Measurements from ENCODE around the gene CLEC17A.
A peak's percentile ranks its signal among the peaks of the same experiment; 100 is the strongest.
"Not testable (repeated sequence)": the region's sequence is repeated elsewhere in the genome, so short reads cannot be mapped to it uniquely, and the experiment has no call there.

CLEC17A gene

GRCh38 chr19:14563989-14564651 is 18.8 kb upstream of the CLEC17A start:
- Mint-ChIP-seq H3K9me3 (no peaks in the 10 kb centered on the region), H3K27ac (no peak overlapping the region), H3K27me3 (ENCODE audit: low read depth) (no peaks in the 10 kb centered on the region), H3K4me1 (ENCODE audit: low read depth) (peaks cover 7% of the 10 kb centered on the region), H3K36me3 (ENCODE audit: low read depth) (peaks cover 6% of the 10 kb centered on the region), H3K4me3 (no peak overlapping the region)

- H3K4me1 Mint-ChIP-seq (ENCODE audit: low read depth): peaks cover 12% of the 10 kb centered on the region
Observed at GRCh38 chr19:14564652-14565297, 18.1 kb upstream of the CLEC17A start.

GRCh38 chr19:14565298-14565679 is 17.6 kb upstream of the CLEC17A start:
- no peak overlapping the region for H3K4me3 Mint-ChIP-seq
- no peaks in the 10 kb centered on the region for H3K27me3 Mint-ChIP-seq (ENCODE audit: low read depth)
- H3K4me1 Mint-ChIP-seq (ENCODE audit: low read depth): peaks cover 12% of the 10 kb centered on the region
- no peak overlapping the region for H3K27ac Mint-ChIP-seq
- H3K36me3 Mint-ChIP-seq (ENCODE audit: low read depth): peaks cover 6% of the 10 kb centered on the region
- H3K9me3 Mint-ChIP-seq: no peaks in the 10 kb centered on the region

More at GRCh38 chr19:14564652-14565297, 18.1 kb upstream of the CLEC17A start:
- H3K27ac Mint-ChIP-seq; H3K9me3 Mint-ChIP-seq; H3K36me3 Mint-ChIP-seq (ENCODE audit: low read depth); H3K4me3 Mint-ChIP-seq; H3K27me3 Mint-ChIP-seq (ENCODE audit: low read depth): not testable (repeated sequence)

DNA sequence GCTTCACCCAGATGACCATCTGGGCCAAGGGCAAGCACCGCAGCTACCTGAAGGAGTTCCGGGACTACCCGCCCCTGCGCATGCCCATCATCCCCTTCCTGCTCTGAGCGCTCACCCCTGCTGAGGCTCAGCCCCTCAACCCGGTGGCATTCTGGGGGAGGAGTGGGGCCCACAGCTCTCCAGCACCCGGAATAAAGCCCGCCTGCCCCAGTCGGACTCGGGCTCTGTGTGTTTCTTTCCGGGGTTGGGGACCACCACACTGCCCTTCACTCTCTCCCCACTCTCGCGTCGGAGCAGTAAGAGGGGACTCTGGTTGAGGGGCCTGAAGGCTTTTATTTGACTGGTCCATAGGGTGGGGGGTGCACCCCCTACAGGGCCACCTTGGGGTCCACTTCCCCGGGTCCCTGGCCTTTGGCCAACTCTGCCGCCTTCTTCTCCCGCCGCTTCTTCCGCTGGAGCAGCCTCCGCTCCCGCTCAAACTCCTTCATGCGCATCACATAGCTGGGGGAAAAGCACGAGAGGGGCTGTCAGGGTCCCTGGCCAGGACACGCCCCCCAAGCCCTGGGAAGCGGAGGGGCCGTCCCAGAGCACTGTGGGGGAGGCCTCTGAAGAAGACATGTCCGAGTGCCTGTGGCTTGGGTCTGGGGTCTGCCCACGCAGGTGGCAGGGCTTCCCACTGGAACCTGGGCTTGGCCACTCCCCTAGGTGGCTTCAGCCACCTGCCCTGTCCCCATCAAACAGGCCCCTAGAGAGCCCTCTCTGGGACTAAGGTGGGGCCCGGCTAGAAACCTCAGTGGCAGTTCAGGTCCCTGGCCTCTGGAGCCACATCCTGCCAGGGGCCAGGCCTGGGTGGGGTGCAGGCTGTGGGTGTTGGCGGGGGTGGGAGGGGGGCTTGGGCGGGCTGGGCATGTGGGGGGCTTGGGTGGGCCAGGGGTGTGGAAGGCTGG is 16.8 kb upstream of the CLEC17A start:
- no peak overlapping the region for H3K27ac Mint-ChIP-seq
- no peaks in the 10 kb centered on the region for H3K9me3 Mint-ChIP-seq
- no peak overlapping the region for H3K4me3 Mint-ChIP-seq
- H3K36me3 Mint-ChIP-seq (ENCODE audit: low read depth): peaks cover 6% of the 10 kb centered on the region
- H3K4me1 Mint-ChIP-seq (ENCODE audit: low read depth): peaks cover 16% of the 10 kb centered on the region
- no peaks in the 10 kb centered on the region for H3K27me3 Mint-ChIP-seq (ENCODE audit: low read depth)

DNA sequence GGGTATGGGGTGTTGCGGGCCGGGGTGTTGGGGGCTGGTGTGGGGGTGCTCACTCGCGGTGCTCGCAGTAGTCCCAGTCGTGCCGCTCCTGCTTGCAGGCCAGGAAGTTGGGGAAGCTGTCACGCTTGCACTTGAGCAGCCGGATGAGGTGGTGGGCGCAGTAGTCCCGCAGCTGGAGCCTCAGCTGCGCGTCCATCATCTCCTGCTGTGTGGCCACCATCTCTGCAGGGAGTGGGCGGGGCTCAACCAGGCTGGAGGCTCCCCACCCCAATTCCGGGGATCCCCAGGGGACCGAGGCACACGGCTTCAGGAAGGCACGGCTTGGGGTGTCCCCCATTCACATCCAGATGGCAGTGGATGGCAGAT is 16.2 kb upstream of the CLEC17A start:
- Mint-ChIP-seq H3K4me3 (no peak overlapping the region), H3K27ac (no peak overlapping the region), H3K4me1 (ENCODE audit: low read depth) (peaks cover 19% of the 10 kb centered on the region), H3K27me3 (ENCODE audit: low read depth) (no peaks in the 10 kb centered on the region), H3K36me3 (ENCODE audit: low read depth) (peaks cover 6% of the 10 kb centered on the region), H3K9me3 (no peaks in the 10 kb centered on the region)

DNA sequence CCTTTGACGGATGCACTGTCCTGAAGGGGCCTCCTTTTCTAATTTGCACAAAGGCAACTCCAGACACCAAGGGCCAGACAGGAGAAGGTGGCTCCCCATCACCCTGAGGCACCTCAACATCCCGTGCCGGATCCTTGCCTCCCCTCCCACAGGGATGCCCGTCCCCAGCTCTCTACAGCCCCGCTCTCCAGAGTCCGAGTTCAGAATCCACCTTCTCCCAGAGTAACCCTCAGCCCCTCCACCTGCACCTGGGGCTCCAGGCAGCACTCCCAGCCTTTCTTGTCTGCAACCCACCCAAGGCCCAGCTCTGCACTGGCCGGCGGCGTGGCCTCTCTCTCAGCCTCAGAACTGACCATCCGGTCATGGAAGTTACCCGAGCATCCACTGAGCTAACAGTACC is 15.8 kb upstream of the CLEC17A start:
- H3K4me1 Mint-ChIP-seq (ENCODE audit: low read depth): peaks cover 19% of the 10 kb centered on the region

DNA sequence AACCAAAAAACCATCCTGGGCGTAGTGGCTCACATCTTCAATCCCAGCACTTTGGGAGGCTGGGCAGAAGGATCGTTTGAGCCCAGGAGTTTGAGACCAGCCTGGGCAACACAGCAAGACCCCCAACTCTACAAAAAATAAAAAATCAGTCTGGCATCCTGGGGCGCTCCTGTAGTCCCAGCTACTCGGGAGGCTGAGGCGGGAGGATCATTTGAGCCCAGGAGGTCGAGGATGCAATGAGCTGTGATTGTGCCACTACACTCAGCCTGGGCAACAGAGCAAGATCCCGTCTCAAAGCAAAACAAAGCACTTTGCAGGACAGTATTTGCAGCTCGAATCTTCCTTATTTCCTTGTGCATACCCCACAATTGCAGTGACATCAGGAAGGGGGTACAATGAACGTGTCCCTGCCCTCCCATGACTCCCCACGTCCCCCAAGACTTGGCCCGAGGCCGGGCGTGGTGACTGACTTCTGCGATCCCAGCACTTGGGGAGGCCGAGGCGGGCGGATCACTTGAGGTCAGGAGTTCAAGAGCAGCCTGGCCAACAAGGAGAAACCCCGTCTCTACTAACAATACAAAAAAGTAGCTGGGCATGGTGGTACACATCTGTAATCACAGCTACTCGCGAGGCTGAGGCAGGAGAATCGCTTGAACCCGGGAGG is 11.9 kb upstream of the CLEC17A start:
- Mint-ChIP-seq H3K27ac (no peak overlapping the region), H3K27me3 (ENCODE audit: low read depth) (no peaks in the 10 kb centered on the region), H3K4me1 (ENCODE audit: low read depth) (peaks cover 23% of the 10 kb centered on the region), H3K9me3 (no peaks in the 10 kb centered on the region), H3K4me3 (peak overlapping the region; percentile 96), H3K36me3 (ENCODE audit: low read depth) (peaks cover 2% of the 10 kb centered on the region)

More for the DNA sequence above, 15.8 kb upstream of the CLEC17A start:
- no peaks in the 10 kb centered on the region for H3K27me3 Mint-ChIP-seq (ENCODE audit: low read depth)
- H3K36me3 Mint-ChIP-seq (ENCODE audit: low read depth): peaks cover 6% of the 10 kb centered on the region
- no peaks in the 10 kb centered on the region for H3K9me3 Mint-ChIP-seq
- no peak overlapping the region for H3K4me3 Mint-ChIP-seq
- H3K27ac Mint-ChIP-seq: peak overlapping the region; percentile 41

DNA sequence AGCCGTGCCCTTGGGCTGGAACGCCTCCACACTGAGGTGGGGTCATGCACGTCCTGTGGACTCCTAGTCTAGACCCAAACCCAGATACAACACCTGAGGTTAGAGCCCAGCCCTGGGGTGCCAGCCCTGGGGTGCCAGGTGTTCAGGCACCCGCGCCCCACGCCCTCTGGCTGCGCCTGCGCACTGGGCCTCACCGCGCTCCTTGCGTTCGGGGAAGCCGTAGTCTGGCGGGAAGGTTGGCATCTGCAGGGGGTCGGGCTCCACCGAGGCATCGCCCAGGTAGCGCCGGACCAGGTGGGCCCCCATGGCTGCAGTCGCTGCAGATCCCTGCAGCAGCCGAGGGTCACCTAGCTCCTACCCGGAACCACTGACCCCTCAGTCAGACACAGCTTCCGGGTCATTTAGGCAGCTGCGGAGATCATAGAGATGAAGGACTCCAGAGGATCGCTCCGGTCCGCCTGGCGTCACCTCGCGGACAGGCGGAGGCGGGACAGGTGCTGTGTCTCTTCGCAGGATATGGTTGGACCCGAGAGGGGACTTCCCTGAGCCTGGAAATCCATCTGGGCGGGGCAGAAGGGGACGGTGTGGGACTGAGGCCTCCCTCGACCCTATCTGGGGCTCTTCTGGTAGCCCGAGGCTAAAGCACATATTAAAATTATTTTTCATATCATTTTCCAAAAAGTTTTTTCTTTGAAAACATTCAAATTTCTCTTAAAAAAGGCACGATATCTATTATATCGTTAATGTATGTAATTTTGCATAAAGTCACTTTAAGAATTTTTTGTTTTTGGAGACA is 11.0 kb upstream of the CLEC17A start, which contains the start of gene NDUFB7:
NDUFB7 (minus strand) TSS at position 372 of the 796 bp plus-strand sequence; CDS start at position 306, 66 bp downstream.
- H3K4me3 Mint-ChIP-seq: peak within 1 kb of the TSS; percentile 96
- no peaks in the 10 kb centered on the region for H3K9me3 Mint-ChIP-seq
- H3K36me3 Mint-ChIP-seq (ENCODE audit: low read depth): peaks cover 2% of the 10 kb centered on the region
- H3K27me3 Mint-ChIP-seq (ENCODE audit: low read depth): no peaks in the 10 kb centered on the region
- peak within 1 kb of the TSS; percentile 83 for H3K27ac Mint-ChIP-seq
- peaks cover 20% of the 10 kb centered on the region for H3K4me1 Mint-ChIP-seq (ENCODE audit: low read depth)

DNA sequence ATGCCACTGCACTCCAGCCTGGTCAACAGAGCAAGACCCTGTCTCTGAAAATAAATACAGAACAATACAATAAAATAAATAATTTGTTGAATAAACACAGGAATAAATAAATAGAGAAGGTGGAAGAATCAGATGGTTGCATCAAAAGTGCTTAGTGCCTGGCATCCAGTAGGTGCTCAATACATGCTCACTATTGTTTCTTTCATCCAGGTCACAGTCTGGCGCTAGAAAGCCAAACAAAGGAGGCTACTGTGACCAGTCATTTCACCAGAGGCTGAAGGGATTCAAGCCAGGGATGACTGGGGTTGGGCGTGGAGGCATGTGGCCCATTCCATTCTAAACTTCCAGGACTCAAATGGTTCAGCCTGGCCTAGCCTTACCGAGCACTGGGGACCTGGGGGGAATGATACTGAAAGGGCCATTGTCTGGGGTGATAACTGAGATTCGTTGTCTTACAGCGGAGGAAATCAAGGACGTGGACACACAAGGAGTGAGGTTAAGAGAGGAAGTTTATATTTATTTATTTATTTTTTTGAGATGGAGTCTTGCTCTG is 7.4 kb upstream of the CLEC17A start:
- Mint-ChIP-seq H3K4me3 (no peak overlapping the region), H3K4me1 (ENCODE audit: low read depth) (peaks cover 11% of the 10 kb centered on the region), H3K36me3 (ENCODE audit: low read depth) (no peaks in the 10 kb centered on the region), H3K27ac (no peak overlapping the region), H3K9me3 (no peaks in the 10 kb centered on the region), H3K27me3 (ENCODE audit: low read depth) (no peaks in the 10 kb centered on the region)

GRCh38 chr19:14576363-14576762 is 6.5 kb upstream of the CLEC17A start:
- Mint-ChIP-seq H3K4me3 (no peak overlapping the region), H3K27me3 (ENCODE audit: low read depth) (no peaks in the 10 kb centered on the region), H3K36me3 (ENCODE audit: low read depth) (no peaks in the 10 kb centered on the region), H3K4me1 (ENCODE audit: low read depth) (peaks cover 6% of the 10 kb centered on the region), H3K27ac (no peak overlapping the region), H3K9me3 (no peaks in the 10 kb centered on the region)

DNA sequence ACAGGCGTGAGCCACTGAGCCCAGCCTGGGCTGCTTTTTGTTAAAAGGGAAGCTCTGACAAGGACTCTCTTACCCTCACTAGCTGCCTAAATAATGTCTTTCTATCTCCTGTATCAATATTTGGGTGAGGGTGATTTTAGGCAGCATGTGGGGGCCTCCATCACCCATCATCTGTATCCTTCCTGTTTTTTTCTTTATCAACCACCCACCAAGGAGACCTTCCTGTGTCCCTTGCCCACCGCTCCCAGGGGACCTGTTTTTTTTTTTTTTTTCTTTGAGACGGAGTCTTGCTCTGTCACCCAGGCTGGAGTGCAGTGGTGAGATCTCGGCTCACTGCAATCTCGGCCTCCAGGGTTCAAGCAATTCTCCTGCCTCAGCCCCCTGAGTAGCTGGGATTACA is 5.6 kb upstream of the CLEC17A start:
- Mint-ChIP-seq H3K4me1 (ENCODE audit: low read depth) (peaks cover 4% of the 10 kb centered on the region), H3K4me3 (no peak overlapping the region), H3K9me3 (no peaks in the 10 kb centered on the region), H3K27ac (no peak overlapping the region), H3K27me3 (ENCODE audit: low read depth) (no peaks in the 10 kb centered on the region), H3K36me3 (ENCODE audit: low read depth) (no peaks in the 10 kb centered on the region)

- Mint-ChIP-seq H3K4me3 (no peak overlapping the region), H3K36me3 (ENCODE audit: low read depth) (no peaks in the 10 kb centered on the region), H3K27me3 (ENCODE audit: low read depth) (no peaks in the 10 kb centered on the region), H3K27ac (no peak overlapping the region), H3K9me3 (no peaks in the 10 kb centered on the region), H3K4me1 (ENCODE audit: low read depth) (peaks cover 4% of the 10 kb centered on the region)
Observed at GRCh38 chr19:14577885-14578427, 4.9 kb upstream of the CLEC17A start.

DNA sequence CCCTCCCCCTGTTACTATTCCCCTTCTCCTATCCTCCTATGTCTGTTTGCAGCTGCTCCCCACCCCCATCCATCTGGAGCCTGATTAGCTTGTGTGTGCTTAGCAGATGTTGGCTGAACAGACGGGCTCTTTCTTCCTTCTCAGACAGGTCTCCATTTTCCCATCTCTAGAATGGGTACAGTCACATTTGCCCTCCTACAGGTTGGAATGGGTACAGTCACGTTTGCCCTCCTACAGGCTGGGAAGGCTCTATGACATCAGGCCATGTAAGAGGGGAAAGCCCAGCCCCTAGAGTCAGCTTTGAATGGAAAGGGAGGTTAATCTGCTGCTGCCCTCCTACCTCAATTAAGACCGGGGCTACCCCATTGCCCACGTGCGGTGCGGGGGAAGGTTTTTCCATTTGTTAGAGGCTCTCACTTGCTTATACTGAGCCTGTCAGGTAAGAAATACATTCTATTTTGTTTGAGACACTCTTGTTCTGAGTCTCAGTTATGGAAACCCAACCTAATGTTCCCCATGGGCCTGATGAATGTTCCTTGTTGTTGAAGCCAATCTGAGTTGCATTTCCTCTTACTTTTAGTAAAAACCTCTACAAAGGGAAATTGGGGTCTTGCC is 2.2 kb upstream of the CLEC17A start:
- Mint-ChIP-seq H3K36me3 (ENCODE audit: low read depth) (no peaks in the 10 kb centered on the region), H3K27me3 (ENCODE audit: low read depth) (no peaks in the 10 kb centered on the region), H3K27ac (no peak overlapping the region), H3K4me3 (no peak overlapping the region), H3K4me1 (ENCODE audit: low read depth) (peaks cover 2% of the 10 kb centered on the region), H3K9me3 (no peaks in the 10 kb centered on the region)
